ENCODE data around the gene UBE2O. TPM values are rescaled to one million over a fixed set of nuclear protein-coding genes. Genes with fewer than 3 reads are reported as not detected.

The UBE2O gene
- total RNA-seq, 2 donors from 2014 or later = 45.4 to 46.5 TPM

- H3K9ac ChIP-seq (ENCODE audit: extremely low read depth, low read length, poor library complexity, severe bottlenecking) = no peak overlapping the region
- no peak overlapping the region for H3K27ac Mint-ChIP-seq
- no peaks in the 10 kb centered on the region for H3K9me3 ChIP-seq (ENCODE audit: control insufficient read depth, low read length)
- H3K4me1 ChIP-seq (ENCODE audit: control insufficient read depth, insufficient read depth, low read length) = no peaks in the 10 kb centered on the region
- peak; percentile 96 for DNase-seq
- H3K27me3 Mint-ChIP-seq (ENCODE audit: insufficient read depth) = no peaks in the 10 kb centered on the region
- H3K4me1 Mint-ChIP-seq = peaks cover 3% of the 10 kb centered on the region
- H3K36me3 ChIP-seq (ENCODE audit: control insufficient read depth, insufficient read depth, low read length) = no peaks in the 10 kb centered on the region
- WGBS, 2 experiments (ENCODE audit: insufficient coverage in 1 of 2, insufficient read length in 1 of 2) = 60 to 75% methylated on average over 5 to 9 of the region's 9 CpGs
- peak; percentile 75 for TF ChIP-seq CTCF (conservative IDR thresholded peaks at IDR 0.05)
- no peak overlapping the region for H3K4me3 ChIP-seq (ENCODE audit: low read length)
- H3K36me3 Mint-ChIP-seq (ENCODE audit: low read depth) = no peaks in the 10 kb centered on the region
- H3K4me3 Mint-ChIP-seq = no peak overlapping the region
- no peaks in the 10 kb centered on the region for H3K9me3 Mint-ChIP-seq
- H3K27me3 ChIP-seq (ENCODE audit: control insufficient read depth, insufficient read depth, low read length, poor library complexity, severe bottlenecking) = no peaks in the 10 kb centered on the region
- peak overlapping the region; percentile 41 for H3K27ac ChIP-seq (ENCODE audit: low read depth, low read length)
Observed at GRCh38 chr17:76458580-76459490, 5.9 kb upstream of the UBE2O start.

DNA sequence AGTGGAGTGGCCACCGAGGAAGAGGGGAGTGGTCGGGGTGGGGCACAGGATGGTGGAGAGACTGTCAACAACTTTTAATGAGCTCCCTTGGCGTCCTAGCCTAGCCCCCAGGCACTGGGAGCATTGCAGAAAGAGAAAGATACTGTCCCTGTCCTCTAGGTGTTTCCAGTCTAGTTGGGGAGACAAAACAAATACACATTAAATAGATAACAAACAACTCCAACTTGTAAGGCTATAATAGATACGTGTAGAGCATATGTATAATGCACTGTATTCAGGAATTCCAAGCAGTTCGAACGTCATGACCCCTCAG lies 435 bp upstream of the UBE2O start:
- no peaks in the 10 kb centered on the region for H3K27me3 Mint-ChIP-seq (ENCODE audit: insufficient read depth)
- 51 to 72% methylated on average over 3 to 6 of the region's 6 CpGs for WGBS, 2 experiments (ENCODE audit: insufficient coverage in 1 of 2, insufficient read length in 1 of 2)
- H3K36me3 ChIP-seq (ENCODE audit: control insufficient read depth, insufficient read depth, low read length) = no peaks in the 10 kb centered on the region
- DNase-seq = no peak
- no peak for TF ChIP-seq CTCF (conservative IDR thresholded peaks at IDR 0.05)
- no peaks in the 10 kb centered on the region for H3K9me3 Mint-ChIP-seq
- H3K4me1 ChIP-seq (ENCODE audit: control insufficient read depth, insufficient read depth, low read length) = no peaks in the 10 kb centered on the region
- H3K4me1 Mint-ChIP-seq = peaks cover 10% of the 10 kb centered on the region
- no peaks in the 10 kb centered on the region for H3K9me3 ChIP-seq (ENCODE audit: control insufficient read depth, low read length)
- H3K9ac ChIP-seq (ENCODE audit: extremely low read depth, low read length, poor library complexity, severe bottlenecking) = no peak overlapping the region
- H3K4me3 ChIP-seq (ENCODE audit: low read length) = no peak overlapping the region
- H3K36me3 Mint-ChIP-seq (ENCODE audit: low read depth) = no peaks in the 10 kb centered on the region
- H3K27ac ChIP-seq (ENCODE audit: low read depth, low read length) = no peak overlapping the region
- peak overlapping the region; percentile 26 for H3K27ac Mint-ChIP-seq
- H3K4me3 Mint-ChIP-seq = peak overlapping the region; percentile 79
- H3K27me3 ChIP-seq (ENCODE audit: control insufficient read depth, insufficient read depth, low read length, poor library complexity, severe bottlenecking) = no peaks in the 10 kb centered on the region

DNA sequence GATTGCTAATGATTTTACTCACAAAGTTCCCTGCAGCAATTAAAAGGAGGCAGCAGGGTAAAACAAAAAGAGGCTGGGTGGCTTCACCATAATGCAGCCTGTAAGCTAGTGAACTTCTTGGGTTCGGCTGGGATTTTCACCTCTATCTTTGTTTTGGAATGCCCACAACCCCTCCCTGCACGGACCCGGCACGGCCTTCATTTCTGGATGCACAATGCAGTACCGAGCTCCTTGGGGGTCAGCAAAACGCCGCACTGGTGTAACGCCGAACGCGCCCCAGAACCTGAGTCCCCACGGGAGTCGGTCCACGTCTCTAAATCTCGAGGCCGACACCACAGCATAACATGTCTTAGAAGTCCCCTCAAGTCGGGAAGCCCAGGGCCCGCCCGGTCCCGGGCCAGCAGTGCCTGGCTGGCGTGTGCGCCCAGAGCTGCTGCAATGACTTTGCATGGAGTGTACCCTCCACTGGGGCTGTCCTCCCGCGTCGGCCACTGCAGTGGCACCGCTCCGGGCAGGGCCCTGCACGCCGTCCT lies 759 bp downstream of the UBE2O start:
- Histone ChIP-seq H3K4me1 (ENCODE audit: control insufficient read depth, insufficient read depth, low read length) (no peaks in the 10 kb centered on the region), H3K36me3 (ENCODE audit: control insufficient read depth, insufficient read depth, low read length) (no peaks in the 10 kb centered on the region), H3K27me3 (ENCODE audit: control insufficient read depth, insufficient read depth, low read length, poor library complexity, severe bottlenecking) (no peaks in the 10 kb centered on the region), H3K9me3 (ENCODE audit: control insufficient read depth, low read length) (no peaks in the 10 kb centered on the region), H3K9ac (ENCODE audit: extremely low read depth, low read length, poor library complexity, severe bottlenecking) (peak overlapping the region; percentile 73), H3K4me3 (ENCODE audit: low read length) (peak overlapping the region; percentile 95), H3K27ac (ENCODE audit: low read depth, low read length) (peak overlapping the region; percentile 63)
- no peaks in the 10 kb centered on the region for H3K27me3 Mint-ChIP-seq (ENCODE audit: insufficient read depth)
- peak overlapping the region; percentile 79 for H3K4me3 Mint-ChIP-seq
- H3K9me3 Mint-ChIP-seq = no peaks in the 10 kb centered on the region
- 0 to 1% methylated on average over 13 to 29 of the region's 29 CpGs for WGBS, 2 experiments (ENCODE audit: insufficient coverage in 1 of 2, insufficient read length in 1 of 2)
- DNase-seq = no peak
- peak overlapping the region; percentile 79 for H3K27ac Mint-ChIP-seq
- H3K36me3 Mint-ChIP-seq (ENCODE audit: low read depth) = no peaks in the 10 kb centered on the region
- H3K4me1 Mint-ChIP-seq = peaks cover 19% of the 10 kb centered on the region
- TF ChIP-seq CTCF (conservative IDR thresholded peaks at IDR 0.05) = no peak

Data from endodermal cell (in vitro differentiated cells).